Loucy (cell line): ENCODE measurements around the gene FHIT.

Experiments used
- CTCF ChIP-seq: fragments of 200-600 bp; sonication (generic); conservative IDR thresholded peaks from 2 replicates; pipeline ENCODE4 v1.5.1; 2014; ENCODE audit warnings: mild to moderate bottlenecking, antibody characterized with exemption, low read length
- EZH2phosphoT487 ChIP-seq: fragments of 200-600 bp; IDR thresholded peaks from 2 replicates; pipeline ENCODE4 v1.6.1; 2018; ENCODE audit warnings: antibody characterized with exemption, mild to moderate bottlenecking, moderate library complexity, borderline replicate concordance

GRCh38 chr3:59746585-59746984 is 1504.7 kb downstream of the FHIT start:
- TF ChIP-seq CTCF (no peak), EZH2phosphoT487 (no peak)
